PC-9 (cell line): ENCODE measurements around the gene EIF1AY.

Experiments used
- CTCF ChIP-seq: fragments of 200-600 bp; sonication (generic); conservative IDR thresholded peaks from 2 replicates; pipeline ENCODE4 v1.6.1; 2017; ENCODE audit warnings: mixed run types, antibody characterized with exemption, mild to moderate bottlenecking, moderate library complexity
- EZH2 ChIP-seq: fragments of 200-600 bp; sonication (generic); IDR thresholded peaks from 2 replicates; pipeline ENCODE4 v1.8.0; 2017; ENCODE audit warnings: antibody characterized with exemption, low read depth

GRCh38 chrY:20559873-20560512, 15.6 kb upstream of the EIF1AY start:
- TF ChIP-seq CTCF: no peak
- TF ChIP-seq EZH2: no peak
